Fibroblast of villous mesenchyme (primary cell): ENCODE measurements around the gene MT1B. TPM values are rescaled to one million over a fixed set of nuclear protein-coding genes. Genes with fewer than 3 reads are reported as not detected.
A peak's percentile ranks its signal among the peaks of the same experiment; 100 is the strongest.

Source experiments
- DNase-seq: peaks from one replicate; pipeline ENCODE4 v3.0.0-alpha.2; 2010; ENCODE audit warnings: low read depth
- H3K4me3 ChIP-seq: 2 replicates; pipeline ENCODE4 v1.5.1; 2011; ENCODE audit warnings: low read depth, mild to moderate bottlenecking, low read length
- total RNA-seq: library from RNA; depleted of rRNA; stranded (reverse); fragments of >200 nt; gene quantifications from 2 replicates; pipeline ENCODE4 v1.2.3, GENCODE V29; 2012
- TF ChIP-seq, protein P1 (sequence below): IDR thresholded peaks from 2 replicates; pipeline ENCODE4 v1.5.1; 2012; ENCODE audit warnings: low read depth, mild to moderate bottlenecking, low read length; ENCODE audit not compliant: insufficient read depth

The MT1B gene
- total RNA-seq, 1 donor, result not detected

DNA sequence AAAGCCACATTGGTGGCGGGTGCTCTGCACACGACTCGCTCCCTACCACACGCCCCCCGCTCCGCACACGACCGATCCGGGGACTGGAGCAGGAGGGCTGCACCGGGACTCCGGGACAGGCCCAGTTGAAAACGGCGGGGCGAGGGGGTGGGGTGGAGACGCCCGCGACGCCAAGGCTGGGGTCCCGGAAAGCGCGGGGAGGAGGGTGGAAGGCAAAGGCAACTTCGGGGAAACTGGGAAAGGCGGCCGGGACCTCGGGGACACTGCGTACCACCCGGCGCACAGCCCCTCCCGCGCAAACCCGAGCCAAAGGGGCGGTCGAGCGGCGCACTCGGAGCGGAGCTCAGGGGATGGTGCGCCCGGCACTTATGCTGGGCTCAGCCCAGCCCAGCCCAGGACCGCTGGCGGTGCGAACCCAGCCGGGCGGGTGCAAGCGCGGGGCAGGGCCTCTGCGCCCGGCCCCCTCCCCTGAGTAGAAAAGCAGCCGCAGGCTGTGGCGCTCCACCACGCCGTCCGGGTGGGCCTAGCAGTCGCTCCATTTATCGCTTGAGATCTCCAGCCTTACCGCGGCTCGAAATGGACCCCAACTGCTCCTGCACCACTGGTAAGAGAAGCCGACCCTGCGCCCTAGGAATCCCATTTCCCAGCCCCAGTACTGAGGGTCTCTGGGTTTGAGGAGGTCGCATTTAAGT is 19.4 kb upstream of the MT1B start, which contains the start of gene MT1M:
MT1M (plus strand) TSS at position 504 of the 692 bp plus-strand sequence; CDS start at position 577, 73 bp downstream.
- TF ChIP-seq, protein P1, sequence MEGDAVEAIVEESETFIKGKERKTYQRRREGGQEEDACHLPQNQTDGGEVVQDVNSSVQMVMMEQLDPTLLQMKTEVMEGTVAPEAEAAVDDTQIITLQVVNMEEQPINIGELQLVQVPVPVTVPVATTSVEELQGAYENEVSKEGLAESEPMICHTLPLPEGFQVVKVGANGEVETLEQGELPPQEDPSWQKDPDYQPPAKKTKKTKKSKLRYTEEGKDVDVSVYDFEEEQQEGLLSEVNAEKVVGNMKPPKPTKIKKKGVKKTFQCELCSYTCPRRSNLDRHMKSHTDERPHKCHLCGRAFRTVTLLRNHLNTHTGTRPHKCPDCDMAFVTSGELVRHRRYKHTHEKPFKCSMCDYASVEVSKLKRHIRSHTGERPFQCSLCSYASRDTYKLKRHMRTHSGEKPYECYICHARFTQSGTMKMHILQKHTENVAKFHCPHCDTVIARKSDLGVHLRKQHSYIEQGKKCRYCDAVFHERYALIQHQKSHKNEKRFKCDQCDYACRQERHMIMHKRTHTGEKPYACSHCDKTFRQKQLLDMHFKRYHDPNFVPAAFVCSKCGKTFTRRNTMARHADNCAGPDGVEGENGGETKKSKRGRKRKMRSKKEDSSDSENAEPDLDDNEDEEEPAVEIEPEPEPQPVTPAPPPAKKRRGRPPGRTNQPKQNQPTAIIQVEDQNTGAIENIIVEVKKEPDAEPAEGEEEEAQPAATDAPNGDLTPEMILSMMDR, result no peak
- DNase-seq, result no peak
- H3K4me3 ChIP-seq, result peak within 1 kb of the TSS; percentile 46

DNA sequence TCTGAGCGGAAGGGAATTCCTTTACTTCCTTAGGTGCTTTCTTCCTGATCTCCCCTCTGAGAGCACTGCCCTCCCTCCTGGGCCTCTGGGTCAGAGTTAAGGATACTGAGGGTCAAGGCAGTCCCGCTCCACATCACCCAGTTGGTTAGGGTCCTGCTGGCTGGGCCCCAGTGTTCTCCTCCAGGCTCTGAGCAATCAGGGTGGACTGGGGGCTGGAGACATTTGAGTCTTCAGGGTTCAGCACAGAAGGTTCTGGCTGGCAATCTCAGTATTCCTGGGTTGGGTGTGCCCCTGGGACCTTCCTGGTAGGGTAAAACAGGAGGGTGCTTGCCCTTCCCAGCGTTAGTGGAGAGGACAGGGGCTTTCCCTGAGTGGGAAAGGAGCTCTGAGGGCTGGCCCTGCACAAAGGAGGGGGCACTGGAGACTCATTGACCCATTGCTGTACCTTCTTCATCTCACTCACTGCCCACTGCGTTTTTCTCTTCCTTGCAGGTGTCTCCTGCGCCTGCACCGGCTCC is 18.8 kb upstream of the MT1B start:
- peak overlapping the region; percentile 46 for H3K4me3 ChIP-seq
- TF ChIP-seq, protein P1, result no peak

DNA sequence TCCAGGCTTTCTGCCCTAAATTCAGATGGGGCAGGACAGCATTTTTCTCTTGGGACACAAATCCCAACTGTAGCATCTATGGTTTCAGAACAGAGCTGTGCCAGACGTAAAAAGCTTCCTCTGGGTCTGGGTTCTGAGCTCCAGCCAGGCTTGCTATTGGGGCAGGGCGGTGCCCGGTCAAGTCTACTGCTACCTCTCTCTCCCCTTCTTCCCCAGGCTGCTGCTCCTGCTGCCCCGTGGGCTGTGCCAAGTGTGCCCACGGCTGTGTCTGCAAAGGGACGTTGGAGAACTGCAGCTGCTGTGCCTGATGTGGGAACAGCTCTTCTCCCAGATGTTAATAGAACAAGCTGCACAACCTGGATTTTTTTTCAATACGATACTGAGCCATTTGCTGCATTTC is 18.2 kb upstream of the MT1B start:
- H3K4me3 ChIP-seq, result no peak overlapping the region
- DNase-seq, result no peak
- TF ChIP-seq, protein P1, result no peak

More for the DNA sequence above, 18.8 kb upstream of the MT1B start:
- no peak for DNase-seq

DNA sequence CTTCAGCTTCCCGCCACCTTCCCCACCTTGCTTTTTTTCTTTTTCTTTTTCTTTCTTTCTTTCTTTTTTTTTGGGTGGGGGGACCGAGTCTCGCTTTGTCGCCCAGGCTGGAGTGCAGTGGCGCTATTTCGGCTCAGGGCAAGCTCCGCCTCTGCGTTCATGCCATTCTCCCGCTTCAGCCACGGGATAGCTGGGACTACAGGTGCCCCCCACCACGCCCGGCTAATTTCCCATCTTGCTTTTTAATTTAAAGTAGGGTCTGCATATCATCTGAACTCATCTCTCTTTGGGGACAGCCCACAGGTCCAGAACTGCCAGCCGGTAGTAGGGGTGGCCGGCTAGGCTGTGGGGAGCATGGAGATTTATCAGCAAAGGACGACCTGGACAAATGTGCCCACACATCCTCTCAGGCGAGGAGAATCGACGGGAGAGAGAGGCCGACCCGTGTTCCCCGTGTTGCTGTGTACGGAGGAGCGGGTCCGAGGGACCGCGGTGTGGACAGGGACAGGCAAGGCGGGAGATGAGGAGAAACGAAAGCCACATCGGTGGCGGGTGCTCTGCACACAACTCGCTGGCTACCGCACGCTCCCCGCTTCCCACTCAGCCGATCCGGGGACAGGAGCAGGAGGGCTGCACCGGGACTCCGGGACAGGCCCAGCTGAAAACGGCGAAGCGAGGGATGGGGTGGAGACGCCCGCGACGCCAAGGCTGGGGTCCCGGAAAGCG is 16.8 kb upstream of the MT1B start:
- peak overlapping the region; percentile 32 for H3K4me3 ChIP-seq
- TF ChIP-seq, protein P1, result no peak

DNA sequence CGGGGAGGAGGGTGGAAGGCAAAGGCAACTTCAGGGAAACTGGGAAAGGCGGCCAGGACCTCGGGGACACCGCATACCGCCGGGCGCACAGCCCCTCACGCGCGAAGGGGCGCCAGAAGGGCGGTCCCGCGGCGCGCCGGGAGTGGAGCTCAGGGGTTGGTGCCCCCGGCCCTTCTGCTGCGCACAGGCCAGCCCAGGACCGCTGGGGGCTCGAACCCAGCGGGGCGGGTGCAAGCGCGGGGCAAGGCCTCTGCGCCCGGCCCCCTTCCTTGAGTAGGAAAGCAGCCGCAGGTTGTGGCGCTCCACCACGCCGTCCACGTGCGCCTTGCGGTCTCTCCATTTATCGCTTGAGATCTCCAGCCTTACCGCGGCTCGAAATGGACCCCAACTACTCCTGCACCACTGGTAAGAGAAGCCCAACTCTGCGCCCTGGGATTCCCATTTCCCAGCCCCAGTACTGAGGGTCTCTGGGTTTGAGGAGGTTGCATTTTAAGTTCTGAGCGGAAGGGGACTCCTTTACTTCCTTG is 16.2 kb upstream of the MT1B start:
- DNase-seq, result no peak
- TF ChIP-seq, protein P1, result no peak
- H3K4me3 ChIP-seq, result peak overlapping the region; percentile 32

More for the DNA sequence above, 16.8 kb upstream of the MT1B start:
- DNase-seq, result no peak

DNA sequence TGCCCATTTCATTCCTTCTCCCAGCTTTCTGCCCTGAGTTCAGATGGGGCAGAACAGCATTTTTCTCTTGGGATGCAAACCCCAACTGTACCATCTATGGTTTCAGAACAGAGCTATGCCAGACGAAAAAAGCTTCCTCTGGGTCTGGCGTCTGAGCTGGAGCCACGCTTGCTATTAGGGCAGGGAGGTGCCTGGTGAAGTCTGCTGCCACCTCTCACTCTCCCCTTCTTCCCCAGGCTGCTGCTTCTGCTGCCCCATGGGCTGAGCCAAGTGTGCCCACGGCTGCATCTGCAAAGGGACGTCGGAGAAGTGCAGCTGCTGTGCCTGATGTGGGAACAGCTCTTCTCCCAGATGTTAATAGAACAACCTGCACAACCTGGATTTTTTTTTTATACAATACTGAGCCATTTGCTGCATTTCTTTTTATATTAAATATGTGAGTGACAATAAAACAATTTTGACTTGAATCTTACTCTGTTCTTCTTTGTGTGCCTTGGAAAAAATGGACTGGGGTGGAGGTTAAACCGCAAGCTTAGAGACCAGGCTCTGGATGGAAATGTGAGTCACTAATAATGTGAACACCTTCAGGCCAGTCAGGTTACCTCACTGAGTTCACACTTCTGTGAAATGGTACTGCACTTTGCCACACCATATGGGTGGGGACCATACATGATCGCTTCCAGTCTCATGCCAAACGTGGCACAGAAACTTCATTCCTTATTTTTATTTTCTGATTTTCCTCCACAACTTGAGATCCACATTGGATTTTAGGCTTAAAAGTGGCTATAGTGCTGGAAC is 14.9 kb upstream of the MT1B start:
- H3K4me3 ChIP-seq, result no peak overlapping the region
- TF ChIP-seq, protein P1, result no peak
- no peak for DNase-seq
